WERI-Rb-1 (cell line): ENCODE data around the gene KCNN3.

ENCODE experiments used
- DNase-seq: peaks from one replicate; pipeline ENCODE4 v3.0.0-alpha.2; 2020
- H3K27ac ChIP-seq: fragments of 250-450 bp; sonication (Bioruptor Pico); 2 replicates; pipeline ENCODE4 v1.5.1; 2020; ENCODE audit warnings: mild to moderate bottlenecking, moderate library complexity
- H3K27me3 ChIP-seq: fragments of 250-450 bp; sonication (Bioruptor Pico); 2 replicates; pipeline ENCODE4 v1.5.1; 2021; ENCODE audit warnings: mild to moderate bottlenecking, low read depth, moderate library complexity; ENCODE audit not compliant: insufficient read depth, severe bottlenecking
- H3K36me3 ChIP-seq: fragments of 250-450 bp; sonication (Bioruptor Pico); 2 replicates; pipeline ENCODE4 v1.5.1; 2020; ENCODE audit warnings: mild to moderate bottlenecking, moderate library complexity
- H3K4me3 ChIP-seq: 2 replicates; pipeline ENCODE4 v1.5.1; 2011; ENCODE audit warnings: low read depth, mild to moderate bottlenecking, control low read depth, low read length
- H3K9me3 ChIP-seq: fragments of 250-450 bp; sonication (Bioruptor Pico); 2 replicates; pipeline ENCODE4 v1.5.1; 2021; ENCODE audit warnings: mild to moderate bottlenecking, moderate library complexity; ENCODE audit not compliant: severe bottlenecking
- TF ChIP-seq, protein P1 (sequence below): IDR thresholded peaks from 2 replicates; pipeline ENCODE4 v1.5.1; 2011; ENCODE audit warnings: low read depth, mild to moderate bottlenecking, control low read depth, inconsistent platforms, low read length

KCNN3 gene

GRCh38 chr1:154866257-154867063 lies 3.6 kb downstream of the KCNN3 start:
- H3K27me3 ChIP-seq = peaks cover 39% of the 10 kb centered on the region
- no peaks in the 10 kb centered on the region for H3K36me3 ChIP-seq
- H3K27ac ChIP-seq = no peak overlapping the region
- DNase-seq = no peak
- no peak overlapping the region for H3K4me3 ChIP-seq
- TF ChIP-seq, protein P1, sequence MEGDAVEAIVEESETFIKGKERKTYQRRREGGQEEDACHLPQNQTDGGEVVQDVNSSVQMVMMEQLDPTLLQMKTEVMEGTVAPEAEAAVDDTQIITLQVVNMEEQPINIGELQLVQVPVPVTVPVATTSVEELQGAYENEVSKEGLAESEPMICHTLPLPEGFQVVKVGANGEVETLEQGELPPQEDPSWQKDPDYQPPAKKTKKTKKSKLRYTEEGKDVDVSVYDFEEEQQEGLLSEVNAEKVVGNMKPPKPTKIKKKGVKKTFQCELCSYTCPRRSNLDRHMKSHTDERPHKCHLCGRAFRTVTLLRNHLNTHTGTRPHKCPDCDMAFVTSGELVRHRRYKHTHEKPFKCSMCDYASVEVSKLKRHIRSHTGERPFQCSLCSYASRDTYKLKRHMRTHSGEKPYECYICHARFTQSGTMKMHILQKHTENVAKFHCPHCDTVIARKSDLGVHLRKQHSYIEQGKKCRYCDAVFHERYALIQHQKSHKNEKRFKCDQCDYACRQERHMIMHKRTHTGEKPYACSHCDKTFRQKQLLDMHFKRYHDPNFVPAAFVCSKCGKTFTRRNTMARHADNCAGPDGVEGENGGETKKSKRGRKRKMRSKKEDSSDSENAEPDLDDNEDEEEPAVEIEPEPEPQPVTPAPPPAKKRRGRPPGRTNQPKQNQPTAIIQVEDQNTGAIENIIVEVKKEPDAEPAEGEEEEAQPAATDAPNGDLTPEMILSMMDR = no peak
- H3K9me3 ChIP-seq = no peaks in the 10 kb centered on the region

DNA sequence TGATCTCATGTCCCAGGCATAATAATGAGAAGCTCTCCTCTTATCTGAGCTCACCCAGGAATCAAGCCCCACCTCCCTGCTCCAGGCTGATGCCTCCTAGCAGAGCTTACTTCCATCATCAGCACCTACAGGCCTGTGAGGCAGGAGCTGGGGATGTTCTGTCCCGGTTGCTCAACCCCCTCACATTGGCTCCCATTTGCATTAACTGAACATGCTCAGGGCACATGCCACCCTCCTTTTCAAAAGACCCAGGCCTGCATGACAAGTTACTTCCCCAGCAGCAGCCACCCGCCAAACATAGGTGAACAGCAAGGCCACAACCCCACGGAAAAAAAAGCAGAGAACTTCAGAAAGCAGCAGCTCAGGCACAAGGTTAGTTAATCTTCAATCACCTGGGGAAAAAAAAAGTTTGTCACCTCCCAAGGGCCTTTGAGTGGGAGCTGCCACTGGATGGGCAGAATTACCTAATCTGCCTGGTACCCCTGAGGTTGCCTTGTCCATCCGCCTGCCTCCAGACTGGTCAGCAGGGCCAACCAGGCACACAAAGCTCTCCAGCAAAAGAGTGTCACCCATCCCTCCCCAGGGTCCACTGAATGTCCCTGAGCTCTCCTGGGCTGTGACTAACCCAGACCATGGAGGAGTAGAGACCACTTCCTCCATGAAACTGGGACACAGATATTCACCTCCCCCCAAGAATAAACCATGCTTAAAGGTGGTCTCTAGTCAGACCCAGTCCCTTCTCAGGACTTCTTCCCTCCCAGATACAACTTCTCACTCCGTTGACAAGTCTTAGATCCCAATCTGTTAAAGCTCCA lies 4.4 kb downstream of the KCNN3 start:
- DNase-seq = no peak
- Histone ChIP-seq H3K27ac (no peak overlapping the region), H3K36me3 (no peaks in the 10 kb centered on the region), H3K4me3 (no peak overlapping the region), H3K27me3 (peaks cover 38% of the 10 kb centered on the region), H3K9me3 (no peaks in the 10 kb centered on the region)
- TF ChIP-seq, protein P1 = no peak

- TF ChIP-seq, protein P1 = no peak
- no peak for DNase-seq
- Histone ChIP-seq H3K36me3 (no peaks in the 10 kb centered on the region), H3K4me3 (no peak overlapping the region), H3K27me3 (peaks cover 30% of the 10 kb centered on the region), H3K27ac (no peak overlapping the region), H3K9me3 (no peaks in the 10 kb centered on the region)
Observed at GRCh38 chr1:154864189-154864975, 5.7 kb downstream of the KCNN3 start.

GRCh38 chr1:154863315-154864174 lies 6.5 kb downstream of the KCNN3 start:
- no peak overlapping the region for H3K27ac ChIP-seq

More at GRCh38 chr1:154863315-154864174, 6.5 kb downstream of the KCNN3 start:
- Histone ChIP-seq H3K27me3 (peaks cover 21% of the 10 kb centered on the region), H3K9me3 (no peaks in the 10 kb centered on the region), H3K36me3 (no peaks in the 10 kb centered on the region), H3K4me3 (no peak overlapping the region)
- DNase-seq = peak; percentile 88
- TF ChIP-seq, protein P1 = peak; percentile 93
